ENCODE results near the gene RASSF1. TPM values are rescaled to one million over a fixed set of nuclear protein-coding genes. Genes with fewer than 3 reads are reported as not detected.

RASSF1 gene
- polyA plus RNA-seq, 1 experiment: 80.2 TPM

DNA sequence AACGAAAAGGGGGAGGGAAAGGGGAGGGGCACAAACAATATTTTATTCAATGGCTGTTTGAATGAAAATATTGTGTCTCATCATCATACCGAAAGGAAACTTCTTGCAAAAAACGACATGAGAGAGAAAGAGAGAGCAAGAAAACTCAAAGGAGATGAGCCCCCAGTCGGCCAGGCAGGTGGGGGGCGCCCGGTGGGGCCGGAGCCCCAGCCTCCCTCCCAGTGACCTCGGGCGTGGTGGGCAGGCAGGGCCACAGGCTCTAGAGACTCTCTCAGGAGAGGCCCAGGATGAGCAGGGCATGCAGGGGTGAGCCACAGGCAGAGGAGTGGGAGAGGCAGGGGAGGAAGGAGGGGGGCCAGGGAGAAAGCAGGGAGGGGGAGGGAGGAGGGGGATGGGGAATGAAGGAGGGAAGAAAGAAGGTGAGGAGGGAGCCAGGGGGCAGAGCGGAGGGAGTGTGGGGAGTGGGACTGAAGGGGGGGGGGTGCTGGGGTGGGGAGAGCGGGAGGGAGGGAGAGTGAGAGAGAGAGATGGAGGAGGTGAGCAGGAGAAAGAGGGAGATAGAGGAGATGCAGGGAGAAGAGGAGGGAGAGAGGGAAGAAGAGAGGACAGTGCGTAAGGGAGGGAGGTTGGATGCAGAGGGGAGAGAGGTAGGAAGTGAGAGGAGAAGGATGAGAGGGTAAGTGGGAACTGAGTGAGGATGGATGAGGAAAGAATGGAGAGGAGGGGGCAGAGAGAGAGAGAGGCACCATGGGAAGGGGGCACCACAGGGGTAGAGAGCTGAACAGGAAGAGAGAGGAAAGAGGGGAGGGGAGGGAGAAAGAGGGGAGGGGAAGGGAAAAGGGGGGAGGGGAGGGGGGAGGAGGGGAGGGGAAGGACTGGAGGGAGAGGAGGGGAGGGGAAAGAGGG is 32.8 kb upstream of the RASSF1 start:
- Histone ChIP-seq H3K36me3 (ENCODE audit: control insufficient read depth, insufficient read depth, low read length) (no peaks in the 10 kb centered on the region), H3K4me3 (ENCODE audit: low read depth, low read length) (no peak overlapping the region), H3K27me3 (ENCODE audit: control insufficient read depth, insufficient read depth, low read length) (no peaks in the 10 kb centered on the region; the same call in 1 of the 2 replicates)
- DNase-seq (ENCODE audit: low read depth): no peak
- CTCF ChIA-PET: no interaction called here
- TF ChIP-seq, protein P1, sequence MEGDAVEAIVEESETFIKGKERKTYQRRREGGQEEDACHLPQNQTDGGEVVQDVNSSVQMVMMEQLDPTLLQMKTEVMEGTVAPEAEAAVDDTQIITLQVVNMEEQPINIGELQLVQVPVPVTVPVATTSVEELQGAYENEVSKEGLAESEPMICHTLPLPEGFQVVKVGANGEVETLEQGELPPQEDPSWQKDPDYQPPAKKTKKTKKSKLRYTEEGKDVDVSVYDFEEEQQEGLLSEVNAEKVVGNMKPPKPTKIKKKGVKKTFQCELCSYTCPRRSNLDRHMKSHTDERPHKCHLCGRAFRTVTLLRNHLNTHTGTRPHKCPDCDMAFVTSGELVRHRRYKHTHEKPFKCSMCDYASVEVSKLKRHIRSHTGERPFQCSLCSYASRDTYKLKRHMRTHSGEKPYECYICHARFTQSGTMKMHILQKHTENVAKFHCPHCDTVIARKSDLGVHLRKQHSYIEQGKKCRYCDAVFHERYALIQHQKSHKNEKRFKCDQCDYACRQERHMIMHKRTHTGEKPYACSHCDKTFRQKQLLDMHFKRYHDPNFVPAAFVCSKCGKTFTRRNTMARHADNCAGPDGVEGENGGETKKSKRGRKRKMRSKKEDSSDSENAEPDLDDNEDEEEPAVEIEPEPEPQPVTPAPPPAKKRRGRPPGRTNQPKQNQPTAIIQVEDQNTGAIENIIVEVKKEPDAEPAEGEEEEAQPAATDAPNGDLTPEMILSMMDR (IDR thresholded peaks at IDR 0.05; ENCODE audit: insufficient read depth, low read depth, low read length): no peak
- POLR2A ChIA-PET: no interaction called here

DNA sequence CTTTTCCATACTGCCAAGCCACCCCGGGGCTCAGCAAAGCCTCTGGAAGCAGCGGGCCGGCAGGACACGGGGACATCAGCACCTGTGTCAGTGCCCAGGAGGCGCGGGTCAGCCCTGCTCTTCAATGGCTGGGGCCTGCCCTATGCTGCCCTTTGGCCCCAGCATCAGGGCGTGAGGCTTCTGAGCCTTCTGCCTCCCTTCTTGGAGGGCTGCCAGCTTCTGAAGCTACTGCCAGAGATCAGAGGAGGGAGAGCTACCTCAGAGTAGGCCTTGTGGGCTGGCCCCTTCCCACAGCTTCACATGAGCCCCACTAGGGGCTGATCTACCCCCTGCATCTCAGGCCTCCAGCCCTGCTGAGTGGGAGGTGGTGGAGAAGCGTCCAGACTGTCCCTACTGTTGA is 31.7 kb upstream of the RASSF1 start:
- Histone ChIP-seq H3K27me3 (ENCODE audit: control insufficient read depth, insufficient read depth, low read length) (no peaks in the 10 kb centered on the region; the same call in none of the 2 replicates), H3K4me3 (ENCODE audit: low read depth, low read length) (no peak overlapping the region), H3K36me3 (ENCODE audit: control insufficient read depth, insufficient read depth, low read length) (no peaks in the 10 kb centered on the region)
- ChIA-PET POLR2A (no interaction called here), CTCF (interaction anchor here (0.6 kb wide), 1 partner anchor 63 kb away, joined by 3 read pairs; no protein-coding TSS in a partner anchor)
- DNase-seq (ENCODE audit: low read depth): no peak
- TF ChIP-seq, protein P1 (IDR thresholded peaks at IDR 0.05; ENCODE audit: insufficient read depth, low read depth, low read length): no peak

DNA sequence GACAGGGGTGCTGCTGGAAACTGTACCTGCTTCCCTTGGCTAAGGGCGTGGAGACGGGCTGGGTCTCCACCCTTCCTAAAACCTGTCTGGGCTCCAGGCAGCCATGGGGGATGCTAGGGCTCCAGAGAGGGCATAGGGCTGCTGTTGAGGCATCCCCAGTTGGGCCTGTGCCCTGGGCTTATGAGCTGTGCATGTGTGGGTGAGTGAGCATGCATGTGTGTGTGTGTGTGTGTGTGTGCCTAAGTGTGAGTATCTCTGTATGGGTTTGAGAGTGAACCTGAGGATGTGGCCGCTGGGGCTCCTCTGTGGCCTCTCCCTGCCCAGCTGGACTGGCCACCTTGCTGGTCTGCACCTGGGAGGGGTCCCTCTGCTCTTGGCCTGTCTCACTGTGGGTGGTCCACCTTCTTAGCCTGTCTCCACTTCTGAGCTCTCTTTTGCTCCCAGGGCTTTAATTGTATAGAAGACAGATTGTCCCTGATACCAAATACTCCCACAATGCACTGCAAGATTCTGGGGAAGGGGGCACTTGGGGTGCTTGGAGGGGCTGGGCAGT is 30.6 kb upstream of the RASSF1 start:
- H3K27me3 ChIP-seq (ENCODE audit: control insufficient read depth, insufficient read depth, low read length): no peaks in the 10 kb centered on the region; the same call in none of the 2 replicates
- DNase-seq (ENCODE audit: low read depth): no peak
- H3K36me3 ChIP-seq (ENCODE audit: control insufficient read depth, insufficient read depth, low read length): no peaks in the 10 kb centered on the region
- TF ChIP-seq, protein P1 (IDR thresholded peaks at IDR 0.05; ENCODE audit: insufficient read depth, low read depth, low read length): no peak
- no peak overlapping the region for H3K4me3 ChIP-seq (ENCODE audit: low read depth, low read length)
- ChIA-PET POLR2A (no interaction called here), CTCF (interaction anchor here (1.8 kb wide), 1 partner anchor 24 kb away, joined by 6 read pairs; no protein-coding TSS in a partner anchor)

DNA sequence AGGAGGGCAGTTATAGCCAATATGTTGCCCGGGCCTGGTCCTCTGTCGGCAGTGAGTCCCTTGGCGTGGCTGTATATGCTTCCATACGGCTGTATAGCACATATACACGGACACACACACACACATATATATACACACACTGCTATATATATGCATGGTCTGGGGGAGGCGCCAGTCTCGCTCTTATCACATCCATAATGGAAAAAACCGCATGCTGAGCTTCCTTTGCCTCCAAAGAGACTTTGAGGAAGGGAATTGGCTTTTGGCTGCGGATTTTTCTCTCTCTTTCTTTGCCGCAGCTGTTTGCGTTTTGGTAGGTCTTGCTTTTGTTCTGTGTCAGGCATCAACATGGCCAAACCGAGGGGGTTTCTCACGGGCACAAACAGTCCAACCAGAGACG is 30.0 kb upstream of the RASSF1 start:
- TF ChIP-seq, protein P1 (IDR thresholded peaks at IDR 0.05; ENCODE audit: insufficient read depth, low read depth, low read length): no peak
- POLR2A ChIA-PET: no interaction called here
- Histone ChIP-seq H3K36me3 (ENCODE audit: control insufficient read depth, insufficient read depth, low read length) (no peaks in the 10 kb centered on the region), H3K4me3 (ENCODE audit: low read depth, low read length) (no peak overlapping the region), H3K27me3 (ENCODE audit: control insufficient read depth, insufficient read depth, low read length) (no peaks in the 10 kb centered on the region; the same call in none of the 2 replicates)
- no peak for DNase-seq (ENCODE audit: low read depth)
- CTCF ChIA-PET: interaction anchor here (1.8 kb wide), 1 partner anchor 23 kb away, joined by 6 read pairs; no protein-coding TSS in a partner anchor

DNA sequence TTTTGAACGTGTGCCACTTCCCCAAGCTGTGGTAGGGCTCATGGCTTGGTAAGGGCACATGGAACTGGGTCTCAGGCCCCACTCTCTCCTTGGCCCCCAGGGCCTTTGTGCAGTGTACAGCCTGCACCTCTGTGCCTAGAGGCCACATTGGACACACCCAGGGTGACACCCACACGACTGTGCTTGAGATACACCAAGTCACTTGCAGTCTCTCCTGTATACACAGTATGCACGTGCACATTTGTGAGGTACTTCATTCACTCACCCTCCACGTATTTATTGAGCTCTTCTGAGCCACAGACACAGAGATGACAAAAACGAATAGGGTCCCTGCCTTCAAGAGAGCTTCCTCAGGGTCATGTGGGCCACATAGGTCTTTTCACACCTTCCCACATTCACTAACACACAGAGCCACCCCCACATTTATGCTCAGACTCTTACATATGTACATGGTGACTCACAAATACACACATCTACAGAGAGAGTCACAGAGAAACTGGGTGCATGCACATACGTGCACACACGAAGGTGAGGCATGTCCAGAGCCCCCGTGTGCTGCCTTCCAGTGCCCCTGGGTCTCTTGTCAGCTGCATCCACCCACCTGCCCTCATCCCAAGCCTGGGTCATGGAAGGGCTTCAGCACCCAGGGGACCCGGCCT is 28.5 kb upstream of the RASSF1 start:
- POLR2A ChIA-PET: no interaction called here
- TF ChIP-seq, protein P1 (IDR thresholded peaks at IDR 0.05; ENCODE audit: insufficient read depth, low read depth, low read length): no peak
- Histone ChIP-seq H3K4me3 (ENCODE audit: low read depth, low read length) (no peak overlapping the region), H3K27me3 (ENCODE audit: control insufficient read depth, insufficient read depth, low read length) (peaks cover 2% of the 10 kb centered on the region), H3K36me3 (ENCODE audit: control insufficient read depth, insufficient read depth, low read length) (no peaks in the 10 kb centered on the region)
- DNase-seq (ENCODE audit: low read depth): no peak
- CTCF ChIA-PET: no interaction called here

Measured in BJ (cell line).